IPS-20b (cell line): ENCODE data around the gene WDFY4.

Experiments used
- H3K27ac ChIP-seq: one replicate; pipeline ENCODE4 v1.5.1; 2013; ENCODE audit warnings: low read length
- H3K27me3 ChIP-seq: 2 replicates; pipeline ENCODE4 v1.6.1; 2013; ENCODE audit warnings: mild to moderate bottlenecking, low read length, inconsistent platforms; ENCODE audit not compliant: insufficient read depth
- H3K36me3 ChIP-seq: 2 replicates; pipeline ENCODE4 v1.6.1; 2013; ENCODE audit warnings: low read depth, mild to moderate bottlenecking, inconsistent platforms, low read length, moderate library complexity; ENCODE audit not compliant: insufficient read depth
- H3K4me1 ChIP-seq: 2 replicates; pipeline ENCODE4 v1.6.1; 2013; ENCODE audit warnings: mild to moderate bottlenecking, control low read depth, inconsistent platforms, low read length, moderate library complexity; ENCODE audit not compliant: insufficient read depth
- H3K4me3 ChIP-seq: 2 replicates; pipeline ENCODE4 v1.5.1; 2013; ENCODE audit warnings: mild to moderate bottlenecking, low read length, inconsistent platforms
- H3K9ac ChIP-seq: 2 replicates; pipeline ENCODE4 v1.6.1; 2013; ENCODE audit warnings: low read depth, mild to moderate bottlenecking, inconsistent platforms, low read length, moderate library complexity
- H3K9me3 ChIP-seq: 2 replicates; pipeline ENCODE4 v1.6.1; 2013; ENCODE audit warnings: mild to moderate bottlenecking, low read depth, low read length, inconsistent platforms; ENCODE audit not compliant: insufficient read depth

The WDFY4 gene

GRCh38 chr10:48973065-48973464 lies 288.4 kb downstream of the WDFY4 start:
- Histone ChIP-seq H3K27me3 (no peaks in the 10 kb centered on the region), H3K9ac (no peak overlapping the region), H3K9me3 (no peaks in the 10 kb centered on the region), H3K4me1 (no peaks in the 10 kb centered on the region), H3K36me3 (no peaks in the 10 kb centered on the region), H3K27ac (no peak overlapping the region), H3K4me3 (no peak overlapping the region)

DNA sequence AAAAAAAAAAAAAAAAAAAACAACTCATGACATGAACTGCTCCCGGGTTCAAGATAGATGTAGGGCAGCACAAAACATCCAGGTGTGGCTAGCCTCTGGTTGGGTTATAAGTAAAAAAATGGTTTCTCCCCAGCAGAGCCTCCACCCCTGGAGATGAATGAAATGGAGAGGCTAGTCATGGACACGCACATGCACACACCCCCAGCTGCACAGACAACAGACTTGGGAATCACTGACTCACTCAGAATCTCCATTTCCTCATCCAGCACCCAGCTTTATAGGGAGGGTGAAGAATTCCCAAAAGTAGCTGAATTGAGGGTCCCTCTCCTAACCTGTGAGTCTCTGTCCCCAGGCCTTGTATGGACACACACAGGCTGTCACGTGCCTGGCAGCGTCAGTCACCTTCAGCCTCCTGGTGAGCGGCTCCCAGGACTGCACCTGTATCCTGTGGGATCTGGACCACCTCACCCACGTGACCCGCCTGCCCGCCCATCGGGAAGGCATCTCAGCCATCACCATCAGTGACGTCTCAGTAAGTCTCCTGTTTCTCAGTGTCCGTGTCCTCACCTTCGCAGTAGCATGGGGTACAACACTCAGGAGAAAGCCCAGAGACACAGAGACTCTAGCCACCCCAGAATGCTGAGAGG lies 290.0 kb downstream of the WDFY4 start:
- Histone ChIP-seq H3K27me3 (no peaks in the 10 kb centered on the region), H3K9ac (no peak overlapping the region), H3K36me3 (no peaks in the 10 kb centered on the region), H3K27ac (no peak overlapping the region), H3K9me3 (no peaks in the 10 kb centered on the region), H3K4me3 (no peak overlapping the region), H3K4me1 (no peaks in the 10 kb centered on the region)

GRCh38 chr10:48976196-48976595 lies 291.5 kb downstream of the WDFY4 start:
- no peaks in the 10 kb centered on the region for H3K36me3 ChIP-seq

GRCh38 chr10:48978318-48978717 lies 293.6 kb downstream of the WDFY4 start:
- no peak overlapping the region for H3K9ac ChIP-seq
- H3K27me3 ChIP-seq: no peaks in the 10 kb centered on the region
- H3K4me3 ChIP-seq: no peak overlapping the region
- no peaks in the 10 kb centered on the region for H3K9me3 ChIP-seq
- H3K27ac ChIP-seq: no peak overlapping the region
- no peaks in the 10 kb centered on the region for H3K36me3 ChIP-seq
- no peaks in the 10 kb centered on the region for H3K4me1 ChIP-seq

More at GRCh38 chr10:48976196-48976595, 291.5 kb downstream of the WDFY4 start:
- H3K4me1 ChIP-seq: no peaks in the 10 kb centered on the region
- H3K4me3 ChIP-seq: no peak overlapping the region
- no peaks in the 10 kb centered on the region for H3K9me3 ChIP-seq
- no peak overlapping the region for H3K9ac ChIP-seq
- H3K27me3 ChIP-seq: no peaks in the 10 kb centered on the region
- H3K27ac ChIP-seq: no peak overlapping the region

DNA sequence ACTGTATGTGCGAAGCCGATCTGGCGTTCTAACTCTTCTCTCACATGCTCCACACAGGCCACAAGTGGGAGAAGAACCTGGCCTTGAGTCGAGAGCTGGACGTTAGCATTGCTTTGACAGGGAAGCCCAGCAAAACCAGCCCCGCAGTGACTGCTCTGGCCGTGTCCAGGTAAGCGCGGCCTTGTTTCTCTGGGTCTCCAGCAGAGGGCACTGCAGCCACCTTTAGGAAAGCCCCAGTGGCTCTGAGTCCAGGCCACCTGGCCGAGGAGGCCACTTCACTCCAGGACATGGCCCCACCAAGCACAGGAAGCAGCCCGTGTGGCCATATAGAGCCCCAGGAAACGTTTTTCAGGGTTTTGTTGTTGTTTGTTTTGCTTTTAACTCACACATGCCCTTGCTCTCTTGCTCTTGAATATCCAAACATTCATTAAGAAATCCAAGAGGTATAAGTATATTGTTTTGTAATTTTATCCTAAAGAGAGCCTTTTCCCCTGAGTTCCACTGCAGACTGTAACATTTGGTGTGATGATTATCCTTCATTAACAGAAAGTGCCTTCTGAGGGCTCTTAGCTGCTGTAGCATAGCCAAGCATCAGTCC lies 296.7 kb downstream of the WDFY4 start:
- Histone ChIP-seq H3K36me3 (no peaks in the 10 kb centered on the region), H3K4me1 (no peaks in the 10 kb centered on the region), H3K9ac (no peak overlapping the region), H3K27me3 (no peaks in the 10 kb centered on the region), H3K4me3 (no peak overlapping the region), H3K9me3 (no peaks in the 10 kb centered on the region), H3K27ac (no peak overlapping the region)

GRCh38 chr10:48982584-48982983 lies 297.9 kb downstream of the WDFY4 start:
- Histone ChIP-seq H3K4me1 (no peaks in the 10 kb centered on the region), H3K9ac (no peak overlapping the region), H3K4me3 (no peak overlapping the region), H3K27me3 (no peaks in the 10 kb centered on the region), H3K36me3 (no peaks in the 10 kb centered on the region), H3K9me3 (no peaks in the 10 kb centered on the region), H3K27ac (no peak overlapping the region)

- Histone ChIP-seq H3K9ac (no peak overlapping the region), H3K4me1 (no peaks in the 10 kb centered on the region), H3K4me3 (no peak overlapping the region), H3K36me3 (no peaks in the 10 kb centered on the region), H3K27ac (no peak overlapping the region), H3K27me3 (no peaks in the 10 kb centered on the region), H3K9me3 (no peaks in the 10 kb centered on the region)
Measured at GRCh38 chr10:48983648-48984351, 299.1 kb downstream of the WDFY4 start.

- H3K27me3 ChIP-seq: no peaks in the 10 kb centered on the region
- no peak overlapping the region for H3K9ac ChIP-seq
- H3K27ac ChIP-seq: no peak overlapping the region
- H3K4me3 ChIP-seq: no peak overlapping the region
- H3K36me3 ChIP-seq: no peaks in the 10 kb centered on the region
- no peaks in the 10 kb centered on the region for H3K4me1 ChIP-seq
- no peaks in the 10 kb centered on the region for H3K9me3 ChIP-seq
Measured at GRCh38 chr10:48985621-48986158, 301.0 kb downstream of the WDFY4 start.

- no peak overlapping the region for H3K9ac ChIP-seq
- H3K27me3 ChIP-seq: no peaks in the 10 kb centered on the region
- H3K36me3 ChIP-seq: no peaks in the 10 kb centered on the region
- H3K4me1 ChIP-seq: no peaks in the 10 kb centered on the region
- no peaks in the 10 kb centered on the region for H3K9me3 ChIP-seq
- no peak overlapping the region for H3K27ac ChIP-seq
- H3K4me3 ChIP-seq: no peak overlapping the region
Measured at GRCh38 chr10:48990226-48990625, 305.6 kb downstream of the WDFY4 start.

GRCh38 chr10:48993627-48994026 lies 309.0 kb downstream of the WDFY4 start:
- Histone ChIP-seq H3K27me3 (no peaks in the 10 kb centered on the region), H3K4me1 (no peaks in the 10 kb centered on the region), H3K4me3 (no peak overlapping the region), H3K9ac (no peak overlapping the region), H3K36me3 (no peaks in the 10 kb centered on the region), H3K9me3 (no peaks in the 10 kb centered on the region), H3K27ac (no peak overlapping the region)

DNA sequence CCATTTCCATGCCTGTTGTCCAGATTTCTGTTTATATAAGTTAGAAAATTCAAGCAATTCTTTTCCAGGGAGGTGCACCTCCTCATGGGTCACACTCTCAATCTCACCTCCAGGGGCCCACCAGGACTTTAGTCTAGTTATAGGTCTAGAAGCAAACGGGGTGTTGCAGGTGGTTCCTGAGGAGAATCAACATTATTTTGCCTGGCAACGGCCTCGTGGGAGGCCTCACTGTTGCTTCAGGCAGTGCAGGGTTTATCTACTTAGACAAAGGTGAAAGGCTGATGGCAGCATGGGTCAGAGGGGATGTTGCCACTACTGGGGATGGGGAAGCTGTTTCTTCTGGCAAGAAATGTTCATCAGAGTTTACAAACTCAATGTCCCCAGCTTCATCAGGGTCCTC lies 311.7 kb downstream of the WDFY4 start:
- H3K4me3 ChIP-seq: no peak overlapping the region
- no peak overlapping the region for H3K9ac ChIP-seq
- peaks cover 3% of the 10 kb centered on the region; the same call in 1 of the 2 replicates for H3K4me1 ChIP-seq
- no peaks in the 10 kb centered on the region for H3K9me3 ChIP-seq
- no peaks in the 10 kb centered on the region for H3K27me3 ChIP-seq
- H3K36me3 ChIP-seq: no peaks in the 10 kb centered on the region
- no peak overlapping the region for H3K27ac ChIP-seq

GRCh38 chr10:48999346-48999745 lies 314.7 kb downstream of the WDFY4 start:
- Histone ChIP-seq H3K4me3 (no peak overlapping the region), H3K4me1 (peaks cover 3% of the 10 kb centered on the region; the same call in 1 of the 2 replicates), H3K27ac (no peak overlapping the region), H3K27me3 (no peaks in the 10 kb centered on the region), H3K9me3 (no peaks in the 10 kb centered on the region), H3K9ac (no peak overlapping the region), H3K36me3 (no peaks in the 10 kb centered on the region)
